GM12874 (cell line): Measurements from ENCODE around the gene DCUN1D2.

Experiments used
- TF ChIP-seq, protein P1 (sequence below): IDR thresholded peaks from 2 replicates; pipeline ENCODE4 v1.5.1; 2011; ENCODE audit warnings: low read depth, mild to moderate bottlenecking, control low read depth, low read length, moderate library complexity; ENCODE audit not compliant: insufficient read depth

DCUN1D2 gene

DNA sequence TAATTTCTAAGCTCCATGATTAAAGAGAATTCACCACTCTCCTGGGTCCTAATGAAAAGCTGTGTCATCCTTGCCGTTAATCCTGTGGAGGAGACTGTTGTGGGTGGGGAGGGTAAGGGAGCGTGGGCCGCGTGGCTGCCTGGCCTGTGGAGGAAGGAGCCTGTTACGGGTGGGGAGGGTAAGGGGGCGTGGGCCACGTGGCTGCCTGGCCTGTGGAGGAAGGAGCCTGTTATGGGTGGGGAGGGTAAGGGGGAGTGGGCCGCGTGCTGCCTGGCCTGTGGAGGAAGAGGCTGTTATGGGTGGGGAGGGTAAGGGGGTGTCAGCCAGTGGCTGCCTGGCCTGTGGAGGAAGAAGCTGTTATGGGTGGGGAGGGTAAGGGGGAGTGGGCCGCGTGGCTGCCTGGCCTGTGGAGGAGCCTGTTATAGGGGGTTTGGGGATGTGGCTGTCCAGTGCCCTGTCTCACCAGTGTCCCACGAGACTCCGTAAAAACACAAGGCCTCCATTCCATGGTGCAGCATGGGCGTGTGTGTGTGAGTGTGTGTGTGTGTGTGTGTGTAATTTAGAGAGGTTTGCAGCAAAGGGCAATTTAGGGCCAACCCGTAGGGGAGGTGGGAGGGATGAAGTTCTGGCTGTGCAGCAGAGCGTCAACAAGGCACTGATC, 15.6 kb upstream of the DCUN1D2 start:
- TF ChIP-seq, protein P1, sequence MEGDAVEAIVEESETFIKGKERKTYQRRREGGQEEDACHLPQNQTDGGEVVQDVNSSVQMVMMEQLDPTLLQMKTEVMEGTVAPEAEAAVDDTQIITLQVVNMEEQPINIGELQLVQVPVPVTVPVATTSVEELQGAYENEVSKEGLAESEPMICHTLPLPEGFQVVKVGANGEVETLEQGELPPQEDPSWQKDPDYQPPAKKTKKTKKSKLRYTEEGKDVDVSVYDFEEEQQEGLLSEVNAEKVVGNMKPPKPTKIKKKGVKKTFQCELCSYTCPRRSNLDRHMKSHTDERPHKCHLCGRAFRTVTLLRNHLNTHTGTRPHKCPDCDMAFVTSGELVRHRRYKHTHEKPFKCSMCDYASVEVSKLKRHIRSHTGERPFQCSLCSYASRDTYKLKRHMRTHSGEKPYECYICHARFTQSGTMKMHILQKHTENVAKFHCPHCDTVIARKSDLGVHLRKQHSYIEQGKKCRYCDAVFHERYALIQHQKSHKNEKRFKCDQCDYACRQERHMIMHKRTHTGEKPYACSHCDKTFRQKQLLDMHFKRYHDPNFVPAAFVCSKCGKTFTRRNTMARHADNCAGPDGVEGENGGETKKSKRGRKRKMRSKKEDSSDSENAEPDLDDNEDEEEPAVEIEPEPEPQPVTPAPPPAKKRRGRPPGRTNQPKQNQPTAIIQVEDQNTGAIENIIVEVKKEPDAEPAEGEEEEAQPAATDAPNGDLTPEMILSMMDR = no peak

DNA sequence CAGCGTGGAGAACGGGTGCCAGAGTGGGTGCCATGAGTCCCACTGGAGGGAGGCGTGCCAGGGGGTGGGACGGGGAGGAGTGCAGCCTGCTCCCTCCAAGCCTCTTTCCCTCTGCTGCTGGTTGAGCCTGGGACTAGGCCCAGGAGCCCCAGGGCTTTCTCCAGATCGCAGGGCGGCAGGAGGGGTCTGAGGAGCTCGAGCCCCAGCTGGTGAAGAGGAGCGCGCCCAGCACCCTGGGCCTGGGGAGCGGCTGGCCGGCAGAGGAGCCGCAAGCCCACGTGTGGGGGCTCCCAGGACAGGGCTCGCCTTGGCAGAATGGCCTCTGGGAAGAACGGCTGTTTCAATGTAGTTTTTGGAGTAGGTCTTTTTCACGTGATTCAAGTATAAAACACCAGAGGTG, 12.2 kb upstream of the DCUN1D2 start:
- TF ChIP-seq, protein P1 = no peak

DNA sequence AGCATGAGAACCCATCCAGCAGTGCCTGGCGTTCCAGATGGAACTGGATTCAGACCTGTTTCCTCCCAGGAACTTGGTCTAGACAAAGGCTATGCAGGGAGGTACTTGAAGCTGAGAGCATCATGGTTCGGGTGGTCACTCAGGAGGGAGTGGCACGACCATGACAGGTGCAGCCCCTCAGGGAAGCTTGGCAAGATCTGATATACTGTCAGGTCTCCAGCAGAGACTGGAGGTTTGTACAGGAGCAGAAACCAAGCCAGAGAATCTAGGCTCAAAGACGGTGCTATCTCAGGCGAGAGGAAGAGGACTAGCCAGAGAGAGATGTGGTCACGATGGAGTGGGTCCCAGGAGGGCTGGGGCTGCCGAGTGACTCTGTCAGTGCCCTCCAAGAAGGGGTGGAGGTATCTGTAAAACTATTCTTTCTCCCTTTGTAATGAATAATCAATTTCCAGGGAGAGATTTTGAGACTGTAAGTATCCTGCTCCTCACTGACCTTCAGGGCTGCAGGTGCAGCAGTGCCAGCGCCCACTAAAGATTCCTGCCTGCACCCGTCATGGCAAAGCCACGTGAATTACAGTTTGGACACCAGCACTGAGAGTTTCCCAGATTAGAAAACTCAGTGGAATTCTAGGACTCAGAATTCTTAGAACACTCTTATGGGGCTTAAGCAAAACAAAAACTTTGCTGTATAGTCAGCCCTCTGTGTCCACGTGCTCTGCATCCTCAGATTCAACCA, 10.2 kb upstream of the DCUN1D2 start:
- TF ChIP-seq, protein P1 = no peak

DNA sequence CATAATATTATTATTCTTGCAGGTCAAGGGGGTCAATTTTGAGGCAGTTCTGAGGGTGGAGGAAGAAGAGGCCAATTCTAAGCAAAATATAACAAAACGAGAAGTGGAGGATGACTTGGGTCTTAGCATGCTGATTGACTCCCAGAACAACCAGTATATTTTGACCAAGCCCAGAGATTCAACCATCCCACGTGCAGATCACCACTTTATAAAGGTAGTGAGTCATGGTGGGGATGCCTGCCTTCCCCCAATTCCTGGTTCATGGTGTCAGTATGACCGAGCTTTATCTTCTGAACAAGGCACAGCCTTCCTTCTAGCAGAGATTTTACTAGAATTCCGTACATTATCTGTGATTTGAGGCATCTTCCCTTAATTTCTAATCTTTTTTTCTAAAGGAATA, 9.4 kb upstream of the DCUN1D2 start:
- TF ChIP-seq, protein P1 = no peak

DNA sequence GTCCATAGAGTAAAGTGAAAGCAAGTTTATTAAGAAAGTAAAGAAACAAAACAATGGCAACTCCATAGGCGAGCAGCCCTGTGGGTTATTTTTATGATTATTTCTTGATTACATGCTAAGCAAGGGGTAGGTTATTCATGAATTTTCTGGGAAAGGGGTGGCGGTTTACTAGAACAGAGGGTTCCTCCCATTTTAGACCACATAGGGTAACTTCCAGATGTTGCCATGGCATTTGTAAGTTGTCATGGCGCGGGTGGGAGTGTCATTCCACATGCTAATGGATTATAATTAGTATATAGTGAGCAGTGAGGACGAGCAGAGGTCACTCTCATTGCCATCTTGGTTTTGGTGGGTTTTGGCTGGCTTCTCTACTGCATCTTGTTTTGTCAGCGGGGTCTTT, 8.4 kb upstream of the DCUN1D2 start:
- TF ChIP-seq, protein P1 = no peak

DNA sequence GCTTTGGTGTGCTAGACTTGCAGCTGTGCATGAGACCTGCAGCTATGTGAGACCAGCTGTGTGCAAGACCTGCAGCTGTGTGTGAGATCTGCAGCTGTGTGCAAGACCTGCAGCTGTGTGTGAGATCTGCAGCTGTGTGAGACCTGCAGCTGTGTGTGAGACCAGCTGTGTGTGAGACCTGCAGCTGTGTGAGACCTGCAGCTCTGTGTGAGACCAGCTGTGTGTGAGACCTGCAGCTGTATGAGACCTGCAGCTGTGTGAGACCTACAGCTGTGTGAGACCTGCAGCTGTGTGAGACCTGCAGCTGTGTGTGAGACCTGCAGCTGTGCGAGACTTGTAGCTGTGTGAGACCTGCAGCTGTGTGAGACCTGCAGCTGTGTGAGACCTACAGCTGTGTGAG, 6.7 kb upstream of the DCUN1D2 start:
- TF ChIP-seq, protein P1 = no peak

DNA sequence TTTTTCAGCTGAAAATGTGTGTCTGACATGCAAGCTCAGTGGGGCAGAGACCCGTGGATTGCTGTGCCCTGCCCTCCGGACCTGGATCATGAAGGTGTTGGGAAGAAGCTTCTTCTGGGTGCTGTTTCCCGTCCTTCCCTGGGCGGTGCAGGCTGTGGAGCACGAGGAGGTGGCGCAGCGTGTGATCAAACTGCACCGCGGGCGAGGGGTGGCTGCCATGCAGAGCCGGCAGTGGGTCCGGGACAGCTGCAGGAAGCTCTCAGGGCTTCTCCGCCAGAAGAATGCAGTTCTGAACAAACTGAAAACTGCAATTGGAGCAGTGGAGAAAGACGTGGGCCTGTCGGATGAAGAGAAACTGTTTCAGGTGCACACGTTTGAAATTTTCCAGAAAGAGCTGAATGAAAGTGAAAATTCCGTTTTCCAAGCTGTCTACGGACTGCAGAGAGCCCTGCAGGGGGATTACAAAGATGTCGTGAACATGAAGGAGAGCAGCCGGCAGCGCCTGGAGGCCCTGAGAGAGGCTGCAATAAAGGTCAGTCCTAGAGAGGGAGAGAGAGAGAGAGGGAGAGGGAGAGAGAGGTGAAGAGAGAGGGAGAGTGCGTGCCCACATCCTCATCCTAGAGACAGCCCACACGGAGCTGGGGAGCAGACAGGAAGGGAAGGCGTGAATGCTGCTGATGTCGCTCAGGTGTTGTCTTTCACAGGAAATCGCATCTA, 5.1 kb upstream of the DCUN1D2 start:
- TF ChIP-seq, protein P1 = no peak
